Liver (tissue), 3 donors: Measurements from ENCODE around the gene DIPK1B.

Source experiments
- ATF3 ChIP-seq: IDR thresholded peaks from 2 replicates; pipeline ENCODE4 v1.6.1; 2016; ENCODE audit warnings: antibody characterized with exemption
- CTCF ChIP-seq: fragments of 150-350 bp; IDR thresholded peaks from 2 replicates; pipeline ENCODE4 v1.5.1; 2017; ENCODE audit warnings: improper control_type of control experiment, low read depth, low read length; ENCODE audit not compliant: missing input control
- EGR1 ChIP-seq, 2 donors: IDR thresholded peaks; 2 replicates each; pipeline ENCODE4 v1.6.1; 2016 to 2018; ENCODE audit warnings: antibody characterized with exemption in 2 of 2, low read depth in 2 of 2
- FOXA1 ChIP-seq: IDR thresholded peaks from 2 replicates; pipeline ENCODE4 v1.6.1; 2016; ENCODE audit warnings: antibody characterized with exemption
- JUND ChIP-seq, 2 donors: IDR thresholded peaks; 2 replicates each; pipeline ENCODE4 v1.6.1; 2016; ENCODE audit warnings: antibody characterized with exemption in 2 of 2
- MAX ChIP-seq: IDR thresholded peaks from 2 replicates; pipeline ENCODE4 v1.6.1; 2016; ENCODE audit warnings: antibody characterized with exemption
- RAD21 ChIP-seq, 2 donors: IDR thresholded peaks; 2 replicates each; pipeline ENCODE4 v1.6.1; 2016; ENCODE audit warnings: antibody characterized with exemption in 2 of 2, mild to moderate bottlenecking in 2 of 2
- REST ChIP-seq: IDR thresholded peaks from 2 replicates; pipeline ENCODE4 v1.6.1; 2016; ENCODE audit warnings: antibody characterized with exemption, mild to moderate bottlenecking
- RXRA ChIP-seq, 2 donors: IDR thresholded peaks; 2 replicates each; pipeline ENCODE4 v1.6.1; 2017 to 2018; ENCODE audit warnings: antibody characterized with exemption in 2 of 2, mild to moderate bottlenecking in 1 of 2
- TAF1 ChIP-seq: conservative IDR thresholded peaks from 2 replicates; pipeline ENCODE4 v1.6.1; 2016; ENCODE audit warnings: antibody characterized with exemption, mild to moderate bottlenecking
- YY1 ChIP-seq: IDR thresholded peaks from 2 replicates; pipeline ENCODE4 v1.6.1; 2016; ENCODE audit warnings: antibody characterized with exemption, mild to moderate bottlenecking
- donor health status: healthy.
- donor health status: healthy.

GRCh38 chr9:136756836-136757235 is 44.5 kb downstream of the DIPK1B start:
- TF ChIP-seq CTCF (no peak), REST (no peak), RAD21 (IDR thresholded peaks at IDR 0.05) (no peak), EGR1 (IDR thresholded peaks at IDR 0.05; ENCODE audit: low read depth in 2 of 2) (no peak), JUND (IDR thresholded peaks at IDR 0.05) (no peak), MAX (no peak), FOXA1 (no peak), TAF1 (no peak), RXRA (IDR thresholded peaks at IDR 0.05) (no peak), YY1 (no peak), ATF3 (no peak)
